DLD1 (cell line): ENCODE data around the gene TBL1X.

Experiments used
- in situ Hi-C: cut with HindIII; loops from 2 replicates; pipeline ENCODE4 v1.10.0; 2017; ENCODE audit warnings: low sequenced_read_pairs

TBL1X gene

GRCh38 chrX:9493936-9494335 is 29.1 kb downstream of the TBL1X start:
- in situ Hi-C loops: no loop called here

- in situ Hi-C loops: no loop called here
These were observed 29.9 kb downstream of the TBL1X start for GRCh38 chrX:9494771-9495170.

GRCh38 chrX:9495496-9495895 is 30.6 kb downstream of the TBL1X start:
- in situ Hi-C loops: no loop called here

- in situ Hi-C loops: no loop called here
These were observed 33.4 kb downstream of the TBL1X start for GRCh38 chrX:9498236-9498635.

- in situ Hi-C loops: no loop called here
These were observed 35.7 kb downstream of the TBL1X start for GRCh38 chrX:9500584-9500983.

- in situ Hi-C loops: no loop called here
These were observed 36.5 kb downstream of the TBL1X start for GRCh38 chrX:9501362-9501761.

GRCh38 chrX:9503261-9503660 is 38.4 kb downstream of the TBL1X start:
- in situ Hi-C loops: no loop called here

GRCh38 chrX:9510366-9510765 is 45.5 kb downstream of the TBL1X start:
- in situ Hi-C loops: no loop called here

GRCh38 chrX:9510980-9511379 is 46.1 kb downstream of the TBL1X start:
- in situ Hi-C loops: no loop called here

GRCh38 chrX:9515489-9515888 is 50.6 kb downstream of the TBL1X start:
- in situ Hi-C loops: no loop called here

- in situ Hi-C loops: no loop called here
These were observed 51.2 kb downstream of the TBL1X start for GRCh38 chrX:9515973-9516538.

- in situ Hi-C loops: no loop called here
These were observed 51.8 kb downstream of the TBL1X start for GRCh38 chrX:9516635-9517034.

GRCh38 chrX:9518051-9518450 is 53.2 kb downstream of the TBL1X start:
- in situ Hi-C loops: no loop called here

- in situ Hi-C loops: no loop called here
These were observed 54.0 kb downstream of the TBL1X start for GRCh38 chrX:9518889-9519288.

GRCh38 chrX:9519546-9520216 is 54.8 kb downstream of the TBL1X start:
- in situ Hi-C loops: no loop called here

- in situ Hi-C loops: no loop called here
These were observed 55.3 kb downstream of the TBL1X start for GRCh38 chrX:9520217-9520590.

- in situ Hi-C loops: no loop called here
These were observed 57.7 kb downstream of the TBL1X start for GRCh38 chrX:9522378-9523155.

- in situ Hi-C loops: no loop called here
These were observed 60.8 kb downstream of the TBL1X start for GRCh38 chrX:9525511-9526248.

- in situ Hi-C loops: no loop called here
These were observed 62.1 kb downstream of the TBL1X start for GRCh38 chrX:9526965-9527364.

GRCh38 chrX:9528498-9528897 is 63.6 kb downstream of the TBL1X start:
- in situ Hi-C loops: no loop called here

GRCh38 chrX:9529223-9529622 is 64.4 kb downstream of the TBL1X start:
- in situ Hi-C loops: no loop called here
